Measurements from ENCODE around the gene UTP11. TPM values are rescaled to one million over a fixed set of nuclear protein-coding genes. Genes with fewer than 3 reads are reported as not detected.

UTP11 gene
- total RNA-seq, 6 donors from 2014 or later = 8.4 to 53.4 (median 25.4) TPM

DNA sequence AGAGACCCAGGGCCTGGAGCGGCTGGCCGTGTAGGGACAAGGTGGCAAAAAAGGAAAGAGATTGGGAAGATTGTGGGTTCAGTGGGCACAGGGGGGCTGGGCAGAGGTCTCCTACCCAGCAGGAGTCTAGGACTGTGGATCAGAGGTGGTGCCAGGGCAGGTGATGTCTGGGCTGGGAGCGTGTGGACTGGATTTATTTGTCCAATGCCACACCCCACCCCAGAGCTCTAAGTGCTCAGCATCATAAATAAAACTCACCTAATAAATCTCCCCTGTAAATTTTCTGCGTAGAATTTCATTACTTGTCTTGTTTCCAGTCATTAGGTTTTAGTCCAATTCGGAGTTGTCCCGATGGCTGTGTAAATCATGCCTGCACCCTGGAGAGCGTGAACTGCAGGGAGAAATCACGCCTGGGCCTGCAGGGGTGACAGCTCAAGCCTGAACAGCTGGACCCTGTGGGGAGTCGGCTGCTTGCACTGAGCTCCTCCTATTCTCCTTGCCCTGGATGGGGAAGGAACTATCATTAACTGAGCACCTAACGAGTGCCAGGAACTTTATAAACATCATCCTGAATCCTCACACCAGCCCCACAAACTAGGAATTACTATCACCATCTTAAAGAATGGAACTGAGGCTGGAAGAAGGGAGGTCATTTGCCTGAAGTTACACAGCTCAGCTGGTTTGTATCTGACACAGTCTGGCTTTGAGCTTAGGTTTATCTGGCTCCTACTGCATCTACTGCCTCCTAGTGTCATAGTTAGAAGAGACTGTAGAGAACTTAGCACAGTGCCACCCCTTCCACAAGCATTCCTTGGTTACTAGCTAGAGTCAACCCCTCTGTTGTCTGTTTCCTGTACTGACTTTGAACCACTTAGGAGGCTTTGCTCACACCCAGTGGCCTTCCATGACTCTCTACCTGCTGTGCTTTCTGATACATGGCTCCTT is 59.0 kb downstream of the UTP11 start:
- WGBS, 2 donors = 63 to 67% methylated on average over 10 of the region's 10 CpGs
- no peak for ATAC-seq (ENCODE audit: low FRiP score in 2 of 2)

GRCh38 chr1:38072858-38073257 is 60.3 kb downstream of the UTP11 start:
- no peaks in the 10 kb centered on the region for H3K27me3 ChIP-seq
- H3K27ac ChIP-seq = no peak overlapping the region
- no peaks in the 10 kb centered on the region for H3K36me3 ChIP-seq
- no peaks in the 10 kb centered on the region for H3K4me1 ChIP-seq
- DNase-seq = no peak
- 47 to 80% methylated on average over 2 of the region's 2 CpGs for WGBS, 2 donors
- ATAC-seq (ENCODE audit: low FRiP score in 2 of 2) = no peak
- no peak overlapping the region for H3K4me3 ChIP-seq
- TF ChIP-seq POLR2AphosphoS5 (IDR thresholded peaks at IDR 0.05) = no peak
- TF ChIP-seq CTCF (IDR thresholded peaks at IDR 0.05) = no peak
- no peak for TF ChIP-seq EP300 (IDR thresholded peaks at IDR 0.05)
- no peaks in the 10 kb centered on the region for H3K9me3 ChIP-seq

More for the DNA sequence above, 59.0 kb downstream of the UTP11 start:
- no peak overlapping the region for H3K27ac ChIP-seq
- TF ChIP-seq POLR2AphosphoS5 (IDR thresholded peaks at IDR 0.05) (no peak), POLR2A (IDR thresholded peaks at IDR 0.05) (no peak), CTCF (IDR thresholded peaks at IDR 0.05) (peak in 1 of 6 experiments; percentile 12), EP300 (IDR thresholded peaks at IDR 0.05) (no peak)
- no peaks in the 10 kb centered on the region for H3K9me3 ChIP-seq
- H3K36me3 ChIP-seq = no peaks in the 10 kb centered on the region
- H3K4me3 ChIP-seq = no peak overlapping the region
- no peaks in the 10 kb centered on the region for H3K27me3 ChIP-seq
- DNase-seq = no peak
- H3K4me1 ChIP-seq = no peaks in the 10 kb centered on the region

DNA sequence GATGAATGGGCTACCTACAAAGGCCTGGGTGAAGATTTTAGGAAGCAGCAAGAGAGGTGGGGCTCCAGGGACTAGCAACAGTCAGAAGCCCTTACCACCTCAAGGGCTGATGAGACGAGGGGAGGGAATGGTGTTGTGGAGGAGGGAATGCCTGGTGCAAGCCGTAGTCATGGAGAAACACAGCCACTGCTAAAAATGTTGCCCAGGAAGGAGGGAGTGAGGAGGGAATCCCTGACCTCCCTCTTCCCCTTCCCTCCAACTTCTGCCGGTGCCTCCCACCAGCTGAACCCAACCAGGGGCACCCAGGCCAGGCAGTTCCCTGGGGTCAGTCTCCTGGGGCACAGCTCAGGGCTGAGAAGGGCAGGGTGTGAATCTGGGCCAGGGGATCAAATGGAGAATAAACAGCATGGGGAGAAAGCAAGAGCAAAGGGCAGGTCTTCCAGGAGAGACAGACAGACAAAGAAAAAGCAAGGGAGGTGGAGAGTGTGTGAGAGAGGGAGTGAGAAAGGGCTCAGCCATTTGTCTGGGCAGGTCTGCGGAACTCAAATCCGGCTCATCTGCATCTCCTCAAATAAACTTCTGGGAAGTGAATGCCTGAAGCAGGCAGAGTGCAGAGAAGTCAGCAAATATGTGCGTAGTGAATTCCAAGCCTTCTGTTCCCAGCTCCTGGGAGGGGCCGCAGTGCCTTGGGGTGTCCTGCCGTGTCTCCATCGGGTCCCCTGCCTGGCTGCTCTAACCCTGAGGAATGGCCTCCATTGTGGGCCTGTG is 61.2 kb downstream of the UTP11 start:
- H3K36me3 ChIP-seq = no peaks in the 10 kb centered on the region
- 51 to 60% methylated on average over 9 of the region's 9 CpGs for WGBS, 2 donors
- TF ChIP-seq CTCF (IDR thresholded peaks at IDR 0.05) = no peak
- TF ChIP-seq EP300 (IDR thresholded peaks at IDR 0.05) = no peak
- no peak for TF ChIP-seq POLR2AphosphoS5 (IDR thresholded peaks at IDR 0.05)
- TF ChIP-seq POLR2A (IDR thresholded peaks at IDR 0.05) = no peak
- no peak for ATAC-seq (ENCODE audit: low FRiP score in 2 of 2)
- DNase-seq = no peak
- H3K4me1 ChIP-seq = no peaks in the 10 kb centered on the region
- no peaks in the 10 kb centered on the region for H3K9me3 ChIP-seq
- H3K27me3 ChIP-seq = no peaks in the 10 kb centered on the region
- H3K4me3 ChIP-seq = no peak overlapping the region
- H3K27ac ChIP-seq = no peak overlapping the region

DNA sequence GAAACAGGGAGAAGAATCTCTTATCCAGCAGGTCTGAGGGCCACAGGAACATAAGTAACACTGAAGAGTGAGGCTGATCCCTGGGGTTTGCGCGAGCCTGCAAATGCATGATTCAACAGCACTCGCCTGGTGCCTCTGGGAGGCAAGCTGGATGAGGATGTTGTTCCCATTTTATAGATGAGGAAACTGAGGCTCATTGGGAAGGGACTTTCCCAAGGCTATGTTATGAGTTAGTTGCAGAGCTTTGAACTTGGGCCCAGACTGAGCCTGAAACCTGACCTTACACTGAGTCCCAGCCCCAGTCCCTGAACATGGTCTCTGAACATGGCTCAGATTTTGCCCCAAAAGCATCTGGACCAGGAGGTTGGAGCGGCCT is 61.8 kb downstream of the UTP11 start:
- no peaks in the 10 kb centered on the region for H3K36me3 ChIP-seq
- no peak for DNase-seq
- H3K4me1 ChIP-seq = no peaks in the 10 kb centered on the region
- TF ChIP-seq EP300 (IDR thresholded peaks at IDR 0.05) = no peak
- no peak for TF ChIP-seq POLR2AphosphoS5 (IDR thresholded peaks at IDR 0.05)
- TF ChIP-seq CTCF (IDR thresholded peaks at IDR 0.05) = no peak
- no peak for TF ChIP-seq POLR2A (IDR thresholded peaks at IDR 0.05)
- ATAC-seq (ENCODE audit: low FRiP score in 2 of 2) = no peak
- no peak overlapping the region for H3K4me3 ChIP-seq
- no peaks in the 10 kb centered on the region for H3K9me3 ChIP-seq
- H3K27ac ChIP-seq = no peak overlapping the region
- no peaks in the 10 kb centered on the region for H3K27me3 ChIP-seq
- WGBS, 2 donors = 55 to 70% methylated on average over 1 to 4 of the region's 4 CpGs

Small RNA genes lying within 50 kb of the gene (small RNA-seq; reads per million reads assigned to genes)
- 0 reads per million in 4 donors for gene RNU6-510P

Other genes starting within 250 kb of the UTP11 start
- 1 to 10 TPM in 2 of 6 donors, under 1 TPM in 2, not detected in 2; 0.76 to 1.7 (median 0.92) TPM for gene EPHA10, start 247.6 kb upstream of the UTP11 start, total RNA-seq
- 1 to 10 TPM; 2.8 to 8.1 (median 5.2) TPM for gene MANEAL, start 218.9 kb upstream of the UTP11 start, total RNA-seq
- 10 to 100 TPM; 30.0 to 90.1 (median 39.9) TPM for gene C1orf122, start 204.9 kb upstream of the UTP11 start, total RNA-seq
- gene YRDC, start 204.5 kb upstream of the UTP11 start, total RNA-seq = 10 to 100 TPM in 4 of 6 donors, 1 to 10 TPM in 2; 4.2 to 22.2 (median 13.3) TPM
- 10 to 100 TPM in 3 of 6 donors, 1 to 10 TPM in 3; 5.2 to 27.4 (median 8.7) TPM for gene MTF1, start 153.1 kb upstream of the UTP11 start, total RNA-seq
- 100 to 1,000 TPM in 1 of 6 donors, 10 to 100 TPM in 5; 25.8 to 201 (median 44.1) TPM for gene INPP5B, start 65.7 kb upstream of the UTP11 start, total RNA-seq
- gene SF3A3, start 22.7 kb upstream of the UTP11 start, total RNA-seq = 10 to 100 TPM; 36.5 to 80.7 (median 42.8) TPM
- 10 to 100 TPM in 5 of 6 donors, 1 to 10 TPM in 1; 9.5 to 25.8 (median 18.6) TPM for gene FHL3, start 7.2 kb upstream of the UTP11 start, total RNA-seq
- 1 to 10 TPM in 1 of 6 donors, under 1 TPM in 1, not detected in 4; 0.40 to 1.0 TPM for gene POU3F1, start 34.1 kb downstream of the UTP11 start, total RNA-seq